Transverse colon (tissue), 4 donors: ENCODE measurements around the gene ZBTB7A. TPM values are rescaled to one million over a fixed set of nuclear protein-coding genes. Genes with fewer than 3 reads are reported as not detected.

Experiments used
- DNase-seq: peaks from one replicate; pipeline ENCODE4 v3.0.0-alpha.2; 2019
- H3K27ac ChIP-seq, 4 donors: fragments of 200-600 bp; sonication (generic); 2 replicates each; pipeline ENCODE4 v1.5.1; 2016 to 2018; ENCODE audit warnings: inconsistent platforms in 4 of 4
- H3K27me3 ChIP-seq: fragments of 200-600 bp; sonication (generic); 2 replicates; pipeline ENCODE4 v1.5.1; 2017; ENCODE audit warnings: inconsistent platforms
- H3K36me3 ChIP-seq, 4 donors: fragments of 200-600 bp; sonication (generic); 2 replicates each; pipeline ENCODE4 v1.5.1; 2017 to 2019; ENCODE audit warnings: inconsistent platforms in 4 of 4
- H3K4me1 ChIP-seq, 4 donors: fragments of 200-600 bp; sonication (generic); 2 replicates each; pipeline ENCODE4 v1.5.1; 2017 to 2020; ENCODE audit warnings: inconsistent platforms in 4 of 4
- H3K4me3 ChIP-seq, 4 donors: fragments of 200-600 bp; sonication (generic); 1 replicate in 1 of 4; 2 replicates in 3 of 4; pipeline versions ENCODE4 v1.5.1 to v1.6.1; 2017 to 2019; ENCODE audit warnings: inconsistent platforms in 4 of 4
- H3K9me3 ChIP-seq, 2 donors: fragments of 200-600 bp; sonication (generic); 2 replicates each; pipeline ENCODE4 v1.5.1; 2017 to 2019; ENCODE audit warnings: inconsistent platforms in 2 of 2
- EP300 ChIP-seq: sonication (generic); formaldehyde crosslinking; IDR thresholded peaks from one replicate; pipeline ENCODE4 v1.6.1; 2017; ENCODE audit warnings: antibody characterized with exemption, low read depth
- POLR2A ChIP-seq: fragments of 450-650 bp; IDR thresholded peaks from one replicate; pipeline ENCODE4 v1.6.1; 2016; ENCODE audit warnings: antibody characterized with exemption, mild to moderate bottlenecking, moderate library complexity
- POLR2AphosphoS5 ChIP-seq, 3 donors: sonication (generic); formaldehyde crosslinking; IDR thresholded peaks; one replicate each; pipeline ENCODE4 v1.6.1; 2016; ENCODE audit warnings: antibody characterized with exemption in 3 of 3
- WGBS, 2 donors: methylation state at CpG; one replicate each; pipeline ENCODE4 v1.1.5; 2018; ENCODE audit warnings: low coverage in 1 of 2; 5-methylcytosine and 5-hydroxymethylcytosine counted together
- in situ Hi-C, 4 donors: fragments of 200-750 bp; cut with MboI; loops; one replicate each; pipeline versions ENCODE4 v1.15.0 to v1.15.1; 2017; ENCODE audit warnings: low sequenced_read_pairs in 3 of 4, low pct_ligation_motif_present in 1 of 4, low pct_unique_long_range_greater_than_20kb in 1 of 4
- intact Hi-C: fragments of 100-400 bp; cut with DNase I; formaldehyde crosslinking; loops from one replicate; pipeline ENCODE4 v1.15.1; 2023; ENCODE audit warnings: low total_unique reads
- total RNA-seq, 4 donors: library from RNA; depleted of rRNA; stranded (reverse); fragments of >200 nt; gene quantifications; one replicate each; pipeline ENCODE4 v1.1.0, GENCODE V29; 2016
- TF ChIP-seq, protein P1 (sequence below), 5 experiments: fragments of 200-600 bp in 3 of 5; fragments of 450-650 bp in 2 of 5; sonication (generic) in 3 of 5; IDR thresholded peaks; 1 replicate in 2 of 5; 2 replicates in 3 of 5; pipeline ENCODE4 v1.5.1; 2016 to 2017; ENCODE audit warnings: antibody characterized with exemption in 5 of 5, inconsistent platforms in 3 of 5, mild to moderate bottlenecking in 2 of 5, moderate library complexity in 1 of 5

The ZBTB7A gene
- total RNA-seq, 4 donors from 2014 or later: 101 to 224 (median 141) TPM

DNA sequence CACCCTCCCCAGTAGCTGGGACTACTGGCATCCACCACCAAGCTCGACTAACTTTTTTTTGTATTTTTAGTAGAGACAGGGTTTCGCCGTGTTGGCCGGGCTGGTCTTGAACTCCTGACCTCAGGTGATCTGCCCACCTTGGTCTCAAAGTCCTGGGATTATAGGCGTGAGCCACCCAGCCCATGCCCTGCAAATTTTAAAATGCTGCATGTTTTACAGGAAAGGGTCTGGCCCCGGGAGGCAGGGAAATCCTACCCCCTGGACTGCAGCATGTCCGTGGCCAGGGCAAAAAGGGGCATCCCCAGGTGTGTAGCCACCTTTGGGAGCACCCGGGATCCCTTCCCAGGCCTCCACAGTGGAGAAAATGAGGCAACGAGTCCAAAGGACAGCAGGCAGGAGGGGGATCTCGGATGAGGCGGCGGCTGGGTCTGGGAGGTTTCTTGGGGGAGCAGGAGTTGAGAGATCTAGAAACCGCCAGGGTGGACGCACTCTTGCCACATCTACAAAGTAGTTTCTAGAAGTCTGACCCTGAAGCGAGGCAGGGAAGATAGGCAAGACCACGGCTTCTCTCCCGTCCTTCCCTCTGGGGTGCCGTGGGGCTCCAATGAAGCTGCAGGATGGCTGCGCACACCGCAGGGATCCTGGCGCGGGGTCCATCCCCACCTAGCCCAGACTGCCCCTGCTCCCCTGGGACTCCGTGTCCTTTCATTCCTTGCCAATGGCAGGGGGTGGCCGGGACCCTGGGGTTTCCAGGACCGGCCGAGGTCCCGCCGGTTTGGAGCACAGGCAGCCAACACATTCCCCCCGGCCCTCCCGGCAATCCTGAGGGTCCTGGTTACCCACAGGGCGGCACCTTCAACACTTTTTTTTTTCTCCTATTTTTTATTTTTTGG lies 21.3 kb upstream of the ZBTB7A start:
- in situ Hi-C loops: no loop called here

DNA sequence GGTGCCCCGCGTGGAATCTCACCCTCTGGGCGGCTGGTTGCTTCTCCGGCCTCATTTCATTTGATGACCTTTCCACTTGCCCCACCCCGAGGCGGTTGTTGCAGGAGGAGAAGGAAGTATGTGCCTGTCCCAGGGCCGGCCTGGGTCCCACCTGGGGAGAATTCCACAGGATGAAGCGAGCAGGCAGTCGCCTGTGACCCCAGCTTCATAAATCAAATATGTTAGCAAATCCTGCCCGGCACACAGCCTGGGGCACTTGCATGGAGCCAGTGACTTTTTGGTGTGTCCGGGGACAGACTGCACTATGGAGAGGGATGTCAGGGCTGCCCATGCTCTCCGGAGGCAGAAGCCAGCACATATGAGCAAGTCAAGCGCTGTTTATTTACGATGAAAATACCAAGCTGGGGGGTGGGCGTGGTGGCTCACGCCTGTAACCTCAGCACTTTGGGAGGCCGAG lies 19.7 kb upstream of the ZBTB7A start:
- Histone ChIP-seq H3K9me3 (no peaks in the 10 kb centered on the region), H3K36me3 (peaks cover 0 to 9% (median 0%) of the 10 kb centered on the region in 4 donors), H3K4me3 (no peak overlapping the region), H3K27ac (peak overlapping the region; percentile 68 to 81 (median 81)), H3K4me1 (peaks cover 9 to 50% (median 27%) of the 10 kb centered on the region in 4 donors), H3K27me3 (no peaks in the 10 kb centered on the region)
- TF ChIP-seq, protein P1, sequence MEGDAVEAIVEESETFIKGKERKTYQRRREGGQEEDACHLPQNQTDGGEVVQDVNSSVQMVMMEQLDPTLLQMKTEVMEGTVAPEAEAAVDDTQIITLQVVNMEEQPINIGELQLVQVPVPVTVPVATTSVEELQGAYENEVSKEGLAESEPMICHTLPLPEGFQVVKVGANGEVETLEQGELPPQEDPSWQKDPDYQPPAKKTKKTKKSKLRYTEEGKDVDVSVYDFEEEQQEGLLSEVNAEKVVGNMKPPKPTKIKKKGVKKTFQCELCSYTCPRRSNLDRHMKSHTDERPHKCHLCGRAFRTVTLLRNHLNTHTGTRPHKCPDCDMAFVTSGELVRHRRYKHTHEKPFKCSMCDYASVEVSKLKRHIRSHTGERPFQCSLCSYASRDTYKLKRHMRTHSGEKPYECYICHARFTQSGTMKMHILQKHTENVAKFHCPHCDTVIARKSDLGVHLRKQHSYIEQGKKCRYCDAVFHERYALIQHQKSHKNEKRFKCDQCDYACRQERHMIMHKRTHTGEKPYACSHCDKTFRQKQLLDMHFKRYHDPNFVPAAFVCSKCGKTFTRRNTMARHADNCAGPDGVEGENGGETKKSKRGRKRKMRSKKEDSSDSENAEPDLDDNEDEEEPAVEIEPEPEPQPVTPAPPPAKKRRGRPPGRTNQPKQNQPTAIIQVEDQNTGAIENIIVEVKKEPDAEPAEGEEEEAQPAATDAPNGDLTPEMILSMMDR (IDR thresholded peaks at IDR 0.05): no peak
- TF ChIP-seq POLR2A (peak; percentile 20), EP300 (no peak), POLR2AphosphoS5 (IDR thresholded peaks at IDR 0.05) (peak in 1 of 3 donors; percentile 8)
- WGBS, 2 donors: 37 to 40% methylated on average over 1 to 17 of the region's 17 CpGs
- in situ Hi-C loops: no loop called here
- DNase-seq: peak; percentile 84
- intact Hi-C loops: no loop called here

More for the DNA sequence above, 21.3 kb upstream of the ZBTB7A start:
- H3K36me3 ChIP-seq: peaks cover 0 to 9% (median 0%) of the 10 kb centered on the region in 4 donors
- intact Hi-C loops: no loop called here
- H3K4me3 ChIP-seq: no peak overlapping the region
- TF ChIP-seq POLR2AphosphoS5 (IDR thresholded peaks at IDR 0.05): peak in 1 of 3 donors; percentile 3
- TF ChIP-seq, protein P1 (IDR thresholded peaks at IDR 0.05): no peak
- H3K9me3 ChIP-seq: no peaks in the 10 kb centered on the region
- no peaks in the 10 kb centered on the region for H3K27me3 ChIP-seq
- peaks cover 9 to 50% (median 27%) of the 10 kb centered on the region in 4 donors for H3K4me1 ChIP-seq
- no peak for DNase-seq
- peak overlapping the region in 2 of 4 donors; percentile 6 to 42 for H3K27ac ChIP-seq
- WGBS, 2 donors: 84% methylated on average over 29 of the region's 31 CpGs; no CpG with 5 or more reads in 1 of the 2 donors

DNA sequence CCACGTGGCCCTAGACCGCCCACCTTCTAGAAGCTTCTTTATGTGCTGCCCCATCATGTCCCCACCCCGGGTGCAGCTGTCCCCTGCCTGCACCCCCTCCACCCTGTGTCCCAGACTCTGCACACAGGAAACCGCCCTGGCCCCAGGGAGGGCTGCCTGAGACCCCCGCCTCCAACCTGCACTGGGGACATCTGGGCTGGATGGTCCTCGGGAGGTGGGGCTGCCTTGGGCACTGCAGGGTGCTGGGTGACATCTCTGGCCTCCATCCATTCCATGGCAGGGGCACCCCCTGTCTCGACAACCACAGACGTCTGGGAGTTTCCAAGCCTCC lies 17.8 kb upstream of the ZBTB7A start:
- intact Hi-C loops: no loop called here
- in situ Hi-C loops: no loop called here
- 64% methylated on average over 7 of the region's 8 CpGs; no CpG with 5 or more reads in 1 of the 2 donors for WGBS, 2 donors
- TF ChIP-seq POLR2A: no peak
- TF ChIP-seq, protein P1 (IDR thresholded peaks at IDR 0.05): no peak
- Histone ChIP-seq H3K4me3 (peak overlapping the region in 2 of 4 donors; percentile 18 to 36), H3K36me3 (no peaks in the 10 kb centered on the region), H3K4me1 (peaks cover 9 to 50% (median 27%) of the 10 kb centered on the region in 4 donors), H3K27me3 (no peaks in the 10 kb centered on the region), H3K27ac (peak overlapping the region; percentile 46 to 84 (median 82)), H3K9me3 (no peaks in the 10 kb centered on the region)
- no peak for DNase-seq

DNA sequence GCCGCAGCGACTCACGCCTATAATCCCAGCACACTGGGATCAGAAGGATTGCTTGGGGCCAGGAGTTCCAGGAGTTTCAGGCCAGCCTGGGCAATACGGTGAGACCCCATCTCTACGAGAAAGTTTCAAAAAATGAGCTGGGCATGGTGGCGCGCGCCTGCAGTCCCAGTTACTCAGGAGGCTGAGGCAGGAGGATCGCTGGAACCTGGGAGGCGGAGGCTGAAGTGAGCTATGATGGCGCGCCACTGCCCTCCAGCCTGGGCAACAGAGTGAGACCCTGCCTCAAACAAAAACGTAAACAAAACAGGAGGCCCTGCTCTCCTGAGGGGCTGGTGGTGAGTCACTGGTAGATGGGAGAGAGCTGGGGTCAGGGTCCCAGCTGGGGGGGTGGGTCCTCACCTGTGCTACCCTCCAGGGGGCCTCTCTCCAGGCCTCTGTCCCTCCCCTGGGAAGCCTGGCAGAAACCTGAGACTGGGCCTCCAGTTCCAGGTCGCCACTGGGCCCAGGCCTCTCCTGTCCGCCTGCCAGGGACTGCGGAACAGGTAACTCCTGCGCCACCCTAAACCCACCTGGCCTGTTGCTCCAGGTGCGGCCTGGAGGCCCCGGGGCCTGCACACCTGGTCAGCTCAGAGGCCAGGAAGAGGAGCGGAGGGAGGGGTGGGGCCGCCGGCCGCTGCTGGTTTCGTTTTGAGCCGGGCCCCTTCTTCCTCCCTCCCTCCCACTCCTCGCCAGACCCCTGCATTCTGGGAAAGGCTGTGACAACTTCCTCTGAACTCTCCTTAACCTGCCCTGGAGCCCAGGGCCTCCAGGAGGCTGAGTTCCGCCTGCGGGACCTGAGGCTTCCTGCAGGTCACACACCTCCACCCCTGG lies 17.2 kb upstream of the ZBTB7A start:
- WGBS, 2 donors: 0 to 62% methylated on average over 1 to 20 of the region's 28 CpGs
- peak overlapping the region in 2 of 4 donors; percentile 18 to 36 for H3K4me3 ChIP-seq
- H3K4me1 ChIP-seq: peaks cover 9 to 56% (median 31%) of the 10 kb centered on the region in 4 donors
- no peak for TF ChIP-seq EP300
- no peak for TF ChIP-seq POLR2AphosphoS5 (IDR thresholded peaks at IDR 0.05)
- TF ChIP-seq POLR2A: peak; percentile 14
- no peaks in the 10 kb centered on the region for H3K27me3 ChIP-seq
- H3K36me3 ChIP-seq: no peaks in the 10 kb centered on the region
- intact Hi-C loops (no loop called here), in situ Hi-C loops (no loop called here)
- H3K9me3 ChIP-seq: no peaks in the 10 kb centered on the region
- DNase-seq: peak; percentile 73
- H3K27ac ChIP-seq: peak overlapping the region; percentile 46 to 84 (median 82)
